Activated naive CD8-positive, alpha-beta T cell treated with anti-CD3 and anti-CD28 coated beads, Interleukin-2, amount 10 ng/mL, durations not matched to agents 7 days and 5 days (primary cell): ENCODE data around the gene LGI1. TPM values are rescaled to one million over a fixed set of nuclear protein-coding genes. Genes with fewer than 3 reads are reported as not detected.

Experiments used
- ATAC-seq: fragments of 150-1000 bp; cut with Tn5 transposase; one replicate; pipeline ENCODE4 v1.10.0; 2021; ENCODE audit warnings: low read depth, moderate library complexity
- POLR2A ChIA-PET: fragments of 350-600 bp; sonication (Branson Sonifier 250); formaldehyde crosslinking; loops from one replicate; lab custom pipeline; 2021; ENCODE audit warnings: antibody characterized with exemption; lab: Charles Lee
- DNase-seq: peaks from one replicate; pipeline ENCODE4 v3.0.0; 2021
- H3K27ac Mint-ChIP-seq: one replicate; pipeline ENCODE4 v1.8.0; 2022; ENCODE audit warnings: mild to moderate bottlenecking, mixed read lengths
- H3K27me3 Mint-ChIP-seq: one replicate; pipeline ENCODE4 v1.8.0; 2022; ENCODE audit warnings: mild to moderate bottlenecking, moderate library complexity, mixed read lengths
- H3K36me3 Mint-ChIP-seq: one replicate; pipeline ENCODE4 v1.8.0; 2021; ENCODE audit warnings: mild to moderate bottlenecking, mixed read lengths
- H3K4me1 Mint-ChIP-seq: one replicate; pipeline ENCODE4 v1.8.0; 2021; ENCODE audit warnings: mixed read lengths
- H3K4me3 Mint-ChIP-seq: one replicate; pipeline ENCODE4 v1.8.0; 2022; ENCODE audit warnings: mild to moderate bottlenecking, moderate library complexity, mixed read lengths
- H3K9me3 Mint-ChIP-seq: one replicate; pipeline ENCODE4 v1.8.0; 2021; ENCODE audit warnings: mixed read lengths
- total RNA-seq, 2 experiments: library from RNA; stranded (reverse); gene quantifications; one replicate each; pipeline ENCODE4 v1.2.3, GENCODE V29; 2021

The LGI1 gene
- total RNA-seq, 2 experiments from 2014 or later: not detected

DNA sequence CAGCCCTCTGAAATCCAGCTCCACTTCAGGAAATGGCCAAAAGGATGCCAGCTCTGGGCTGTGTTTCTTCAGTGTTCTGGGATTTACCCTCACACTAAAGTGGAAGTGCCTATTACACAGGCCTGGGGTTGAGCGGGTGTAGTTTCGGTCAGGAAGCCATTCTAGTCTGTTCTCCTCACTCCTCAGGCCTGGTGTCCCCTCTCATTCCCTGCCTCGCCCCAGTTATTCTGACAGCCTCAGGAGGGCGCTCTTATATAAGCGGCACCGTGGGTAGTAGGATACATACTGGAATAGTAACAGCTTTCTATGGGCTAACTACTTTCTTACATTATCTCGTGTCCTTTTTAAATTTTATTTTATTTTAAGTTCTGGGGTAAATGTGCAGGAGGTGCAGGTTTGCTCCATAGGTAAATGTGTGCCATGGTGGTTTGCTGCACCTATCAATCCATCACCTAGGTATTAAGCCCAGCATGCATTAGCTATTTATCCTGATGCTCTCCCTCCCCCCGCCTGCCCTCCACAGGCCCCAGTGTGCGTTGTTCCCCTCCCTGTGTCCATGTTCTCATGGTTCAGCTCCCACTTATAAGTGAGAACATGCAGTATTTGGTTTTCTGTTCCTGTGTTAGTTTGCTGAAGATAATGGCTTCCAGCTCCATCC lies 12.2 kb upstream of the LGI1 start:
- Mint-ChIP-seq H3K4me3 (no peak overlapping the region), H3K27ac (no peak overlapping the region), H3K36me3 (no peaks in the 10 kb centered on the region), H3K4me1 (peaks cover 2% of the 10 kb centered on the region), H3K27me3 (peaks cover 5% of the 10 kb centered on the region), H3K9me3 (no peaks in the 10 kb centered on the region)
- DNase-seq: no peak
- ATAC-seq: no peak
- POLR2A ChIA-PET: no interaction called here

DNA sequence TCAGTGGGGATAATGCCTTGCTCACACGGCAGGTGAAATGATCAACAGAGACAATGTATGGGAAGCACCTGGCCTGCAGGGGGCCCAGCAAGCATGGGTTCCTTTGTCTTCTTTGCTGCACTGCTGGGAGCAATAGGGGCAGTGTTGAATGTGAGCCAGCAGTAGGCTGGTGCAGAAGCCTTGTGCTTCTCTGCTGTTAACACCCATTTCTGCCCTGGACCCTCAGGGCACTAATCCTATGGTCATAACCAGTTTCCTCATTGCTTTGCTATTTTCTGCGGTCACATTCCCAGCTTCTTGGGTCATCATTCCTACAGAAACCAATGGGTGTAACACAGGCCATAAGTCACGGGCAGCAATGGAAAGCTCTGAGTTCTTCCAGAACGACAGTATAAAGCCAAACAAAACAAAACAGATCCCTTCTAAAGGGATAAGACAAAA lies 10.9 kb upstream of the LGI1 start:
- peaks cover 2% of the 10 kb centered on the region for H3K4me1 Mint-ChIP-seq
- H3K27ac Mint-ChIP-seq: no peak overlapping the region
- POLR2A ChIA-PET: no interaction called here
- H3K27me3 Mint-ChIP-seq: peaks cover 8% of the 10 kb centered on the region
- H3K9me3 Mint-ChIP-seq: no peaks in the 10 kb centered on the region
- ATAC-seq (no peak), DNase-seq (no peak)
- H3K4me3 Mint-ChIP-seq: no peak overlapping the region
- no peaks in the 10 kb centered on the region for H3K36me3 Mint-ChIP-seq

DNA sequence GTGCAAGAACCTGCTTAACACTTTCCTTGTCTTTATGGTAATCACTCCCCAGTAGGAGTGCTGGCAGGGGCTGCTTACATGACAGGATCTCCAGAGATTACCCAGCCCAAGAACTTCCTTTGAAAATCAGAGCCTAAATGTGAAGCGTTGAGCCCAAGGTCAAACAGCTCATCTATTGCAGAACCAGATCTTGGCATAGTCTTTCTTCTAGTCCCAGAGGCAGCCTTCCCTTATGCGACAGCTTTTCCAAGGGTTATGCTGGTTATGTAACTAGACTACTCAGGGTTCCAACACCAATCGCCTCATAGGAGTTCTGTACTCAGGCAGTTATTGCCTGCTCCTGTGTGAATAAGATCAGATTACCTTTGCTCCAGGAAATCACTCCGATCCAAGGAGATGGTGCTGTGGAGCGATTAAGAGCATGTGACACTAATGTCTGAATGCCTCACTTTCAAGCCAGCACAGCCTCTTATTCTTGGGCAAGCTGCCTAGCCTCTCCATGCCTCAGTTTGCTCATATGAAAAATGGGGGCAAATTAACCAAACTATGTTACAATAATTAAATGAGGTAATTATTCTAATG lies 8.4 kb upstream of the LGI1 start:
- Mint-ChIP-seq H3K27ac (no peak overlapping the region), H3K4me3 (no peak overlapping the region), H3K36me3 (no peaks in the 10 kb centered on the region), H3K4me1 (no peaks in the 10 kb centered on the region), H3K27me3 (peaks cover 8% of the 10 kb centered on the region), H3K9me3 (no peaks in the 10 kb centered on the region)
- ATAC-seq (no peak), DNase-seq (no peak)
- POLR2A ChIA-PET: no interaction called here

DNA sequence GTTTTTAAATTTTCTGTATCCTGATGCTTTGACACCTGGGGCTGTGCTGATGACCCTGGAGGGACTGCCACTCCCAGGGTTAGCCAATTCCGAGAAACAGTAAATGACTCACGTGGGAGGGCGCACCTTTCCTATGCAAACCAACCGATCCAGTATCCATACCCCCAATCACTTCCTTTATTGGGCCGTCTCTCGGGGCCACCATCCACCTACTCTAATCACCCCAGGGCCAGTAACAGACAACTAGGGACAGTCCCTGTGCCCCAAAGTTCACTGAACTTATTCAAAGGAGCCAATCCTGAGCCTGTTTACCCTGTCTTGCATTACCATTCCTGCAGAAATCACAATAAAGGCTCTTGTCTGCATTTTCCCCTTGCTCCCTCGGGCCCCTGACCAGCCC lies 6.6 kb upstream of the LGI1 start:
- Mint-ChIP-seq H3K27me3 (peaks cover 8% of the 10 kb centered on the region), H3K9me3 (no peaks in the 10 kb centered on the region), H3K4me3 (no peak overlapping the region), H3K27ac (no peak overlapping the region), H3K36me3 (no peaks in the 10 kb centered on the region), H3K4me1 (no peaks in the 10 kb centered on the region)
- POLR2A ChIA-PET: no interaction called here
- no peak for ATAC-seq
- no peak for DNase-seq

DNA sequence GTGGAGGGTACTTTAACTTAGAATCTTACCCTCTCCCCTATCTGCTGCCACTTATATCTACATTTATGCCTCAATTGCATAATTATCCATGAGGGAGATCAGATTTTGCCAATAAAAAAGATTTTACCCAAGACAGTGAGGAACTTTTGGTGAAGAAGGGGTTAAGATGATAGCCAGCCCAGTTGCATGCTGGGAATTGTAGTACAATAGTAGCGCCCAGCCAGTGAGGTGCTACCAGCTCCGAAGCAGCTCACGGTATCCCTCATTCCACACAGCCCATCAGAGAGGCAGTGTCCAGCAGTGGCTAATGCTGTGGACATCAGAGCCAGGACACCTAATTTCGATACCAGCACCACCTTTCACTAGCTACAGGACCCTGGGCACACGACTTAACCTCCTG lies 5.9 kb upstream of the LGI1 start:
- POLR2A ChIA-PET: no interaction called here
- Mint-ChIP-seq H3K4me1 (no peaks in the 10 kb centered on the region), H3K36me3 (no peaks in the 10 kb centered on the region), H3K27ac (no peak overlapping the region), H3K27me3 (peaks cover 11% of the 10 kb centered on the region), H3K9me3 (no peaks in the 10 kb centered on the region), H3K4me3 (no peak overlapping the region)
- no peak for DNase-seq
- ATAC-seq: no peak

DNA sequence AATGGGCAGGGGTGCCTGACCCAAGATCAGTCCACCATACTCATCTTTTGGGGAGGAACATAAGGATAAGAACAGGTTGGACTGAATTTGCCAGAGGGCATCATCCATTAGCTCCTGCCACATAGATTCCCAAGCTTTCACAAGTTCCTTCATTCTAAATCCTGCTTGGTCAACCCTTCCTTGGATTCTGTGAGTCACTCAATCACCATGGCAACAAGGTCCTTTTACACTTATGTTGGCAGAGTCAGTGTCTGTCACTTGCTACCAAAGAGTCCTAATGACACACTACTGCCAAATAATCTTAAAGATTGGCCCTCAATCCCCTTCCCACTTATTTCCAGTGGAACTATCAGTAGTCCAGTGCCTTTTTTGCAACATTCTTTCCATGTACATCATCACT lies 5.0 kb upstream of the LGI1 start:
- no peak overlapping the region for H3K4me3 Mint-ChIP-seq
- POLR2A ChIA-PET: no interaction called here
- ATAC-seq (no peak), DNase-seq (no peak)
- no peaks in the 10 kb centered on the region for H3K4me1 Mint-ChIP-seq
- no peaks in the 10 kb centered on the region for H3K36me3 Mint-ChIP-seq
- no peaks in the 10 kb centered on the region for H3K9me3 Mint-ChIP-seq
- H3K27me3 Mint-ChIP-seq: peaks cover 18% of the 10 kb centered on the region
- no peak overlapping the region for H3K27ac Mint-ChIP-seq

DNA sequence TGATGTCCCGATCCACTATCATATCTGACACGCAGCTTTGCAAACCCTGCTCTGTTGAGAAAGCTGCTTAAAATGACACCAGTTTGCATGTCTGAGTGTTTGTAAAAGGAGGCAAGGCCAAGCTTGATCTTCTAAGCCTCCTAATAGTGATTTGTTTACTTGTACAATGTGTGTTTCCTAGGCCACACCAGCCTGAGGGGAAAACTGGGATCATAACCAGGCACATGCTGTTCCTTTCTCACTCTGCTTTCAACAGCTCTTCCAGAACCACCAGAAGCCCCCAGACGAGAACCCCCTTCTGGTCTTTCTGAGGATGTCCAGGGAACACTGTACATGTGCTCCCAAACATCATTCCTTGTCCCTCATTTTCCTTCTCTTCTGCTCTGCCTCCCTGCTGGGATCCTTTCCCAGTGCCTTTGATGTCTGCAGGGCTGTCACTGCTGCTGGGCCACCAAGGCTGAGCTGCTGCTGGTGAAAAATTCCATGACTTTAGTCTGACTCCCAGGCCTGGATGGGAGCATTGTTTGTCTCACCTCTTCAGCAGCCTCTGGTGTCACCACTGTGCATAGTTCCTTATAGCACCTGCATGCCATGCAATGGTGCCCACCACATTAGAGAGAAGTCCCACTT lies 4.0 kb upstream of the LGI1 start:
- POLR2A ChIA-PET: no interaction called here

DNA sequence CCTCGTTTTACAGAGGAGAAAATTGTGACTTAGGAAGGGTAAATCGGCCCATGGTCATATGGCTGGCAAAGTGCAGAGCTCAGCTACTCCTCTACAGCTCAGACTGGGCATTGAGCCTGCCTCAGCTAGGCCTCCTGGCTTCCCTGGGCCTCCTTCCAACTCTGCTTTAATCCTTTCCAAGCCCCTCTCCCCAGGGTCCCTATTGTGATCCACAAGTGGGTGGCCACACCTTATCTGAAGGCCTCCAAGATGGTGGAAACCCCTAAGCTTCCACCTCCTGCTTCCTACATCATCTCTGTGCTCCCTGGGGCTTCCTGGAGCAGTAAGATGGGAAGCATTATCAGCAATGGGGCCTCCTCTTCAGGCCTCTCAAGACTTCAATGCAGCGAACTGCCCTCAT lies 3.0 kb upstream of the LGI1 start:
- no peak for ATAC-seq
- no peaks in the 10 kb centered on the region for H3K4me1 Mint-ChIP-seq
- H3K36me3 Mint-ChIP-seq: no peaks in the 10 kb centered on the region
- peaks cover 38% of the 10 kb centered on the region for H3K27me3 Mint-ChIP-seq
- no peaks in the 10 kb centered on the region for H3K9me3 Mint-ChIP-seq
- DNase-seq: no peak
- H3K27ac Mint-ChIP-seq: no peak overlapping the region
- POLR2A ChIA-PET: no interaction called here
- H3K4me3 Mint-ChIP-seq: no peak overlapping the region

More for the DNA sequence above, 4.0 kb upstream of the LGI1 start:
- ATAC-seq (no peak), DNase-seq (no peak)
- Mint-ChIP-seq H3K4me1 (no peaks in the 10 kb centered on the region), H3K4me3 (no peak overlapping the region), H3K27me3 (peaks cover 28% of the 10 kb centered on the region), H3K36me3 (no peaks in the 10 kb centered on the region), H3K27ac (no peak overlapping the region), H3K9me3 (no peaks in the 10 kb centered on the region)

DNA sequence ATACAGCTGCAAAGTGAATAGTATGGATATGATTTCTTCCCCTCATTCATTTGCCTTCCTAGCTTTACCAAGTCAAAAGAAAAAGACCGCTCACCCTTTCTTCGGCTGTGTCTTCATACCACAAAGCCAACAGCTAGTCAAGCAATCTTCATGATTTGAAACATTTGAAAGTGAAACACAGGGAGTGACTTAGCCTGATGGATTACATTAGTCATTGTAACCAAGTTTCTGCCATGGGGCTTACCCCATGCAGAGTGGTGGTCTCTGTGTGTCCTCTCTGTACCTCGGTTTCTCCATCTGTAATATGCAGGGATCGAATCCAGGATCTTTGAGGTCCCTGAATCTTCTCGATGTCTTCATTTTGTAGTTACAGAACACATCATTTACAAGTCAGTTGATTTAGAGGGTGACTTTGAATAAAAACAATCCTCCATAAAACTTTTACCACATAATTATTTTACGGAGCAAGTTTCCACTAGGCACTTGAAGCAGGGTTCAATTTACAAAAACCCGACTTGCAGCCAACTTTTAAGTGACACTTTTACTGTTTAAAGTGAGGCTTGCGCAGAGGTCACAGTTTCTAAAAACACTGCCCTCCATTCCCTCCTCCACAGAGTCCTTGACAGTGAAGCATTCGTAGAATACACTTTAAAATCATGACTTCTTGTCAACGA lies 2.2 kb upstream of the LGI1 start:
- Mint-ChIP-seq H3K9me3 (no peaks in the 10 kb centered on the region), H3K4me1 (no peaks in the 10 kb centered on the region), H3K4me3 (no peak overlapping the region), H3K27ac (no peak overlapping the region), H3K36me3 (no peaks in the 10 kb centered on the region), H3K27me3 (peaks cover 38% of the 10 kb centered on the region)
- POLR2A ChIA-PET: no interaction called here
- ATAC-seq (no peak), DNase-seq (no peak)

DNA sequence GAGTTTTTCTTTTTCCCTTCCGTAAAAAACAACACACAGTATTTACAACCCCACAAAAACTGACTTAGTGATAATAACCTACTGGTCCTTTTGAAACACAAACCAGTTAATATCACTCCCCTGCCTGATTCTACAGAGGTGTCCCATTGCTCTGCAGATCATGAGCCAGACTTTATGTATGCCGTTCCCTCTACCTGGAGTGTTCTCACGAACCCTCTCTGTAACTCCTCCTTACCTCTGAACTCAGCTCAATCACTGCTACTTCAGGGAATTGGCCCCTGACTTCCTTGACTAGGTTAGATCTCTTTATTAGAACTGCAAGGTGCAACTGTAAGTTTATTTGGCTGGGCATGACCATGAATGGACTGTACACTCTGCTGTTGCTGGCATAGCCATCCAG lies 1.6 kb upstream of the LGI1 start:
- POLR2A ChIA-PET: no interaction called here
- no peak for DNase-seq
- ATAC-seq: no peak
- Mint-ChIP-seq H3K36me3 (no peaks in the 10 kb centered on the region), H3K27ac (no peak overlapping the region), H3K4me1 (no peaks in the 10 kb centered on the region), H3K9me3 (no peaks in the 10 kb centered on the region), H3K27me3 (peaks cover 39% of the 10 kb centered on the region), H3K4me3 (no peak overlapping the region)

DNA sequence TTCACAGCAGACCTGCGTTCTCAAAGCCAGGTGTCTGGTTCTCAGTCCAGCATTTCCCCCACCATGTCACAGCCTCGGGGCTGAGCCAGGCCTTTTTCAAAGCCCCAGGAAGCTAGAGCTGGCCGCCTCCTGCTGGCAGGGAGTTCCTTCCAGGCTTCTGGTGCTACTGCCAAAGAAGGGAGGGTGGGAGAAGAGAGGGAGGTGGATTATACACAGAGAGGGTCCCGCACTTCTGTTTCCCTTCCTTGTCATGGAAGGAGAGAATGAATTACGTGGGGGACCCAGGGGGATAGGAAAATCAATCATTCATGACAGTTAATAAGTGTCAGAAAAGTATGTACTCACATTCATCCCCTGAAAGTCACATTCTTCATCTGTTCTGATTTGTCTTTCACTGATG lies 600 bp upstream of the LGI1 start:
- Mint-ChIP-seq H3K4me3 (no peak overlapping the region), H3K4me1 (no peaks in the 10 kb centered on the region), H3K36me3 (no peaks in the 10 kb centered on the region), H3K9me3 (no peaks in the 10 kb centered on the region), H3K27ac (no peak overlapping the region), H3K27me3 (peaks cover 45% of the 10 kb centered on the region)
- DNase-seq (no peak), ATAC-seq (no peak)
- POLR2A ChIA-PET: no interaction called here

DNA sequence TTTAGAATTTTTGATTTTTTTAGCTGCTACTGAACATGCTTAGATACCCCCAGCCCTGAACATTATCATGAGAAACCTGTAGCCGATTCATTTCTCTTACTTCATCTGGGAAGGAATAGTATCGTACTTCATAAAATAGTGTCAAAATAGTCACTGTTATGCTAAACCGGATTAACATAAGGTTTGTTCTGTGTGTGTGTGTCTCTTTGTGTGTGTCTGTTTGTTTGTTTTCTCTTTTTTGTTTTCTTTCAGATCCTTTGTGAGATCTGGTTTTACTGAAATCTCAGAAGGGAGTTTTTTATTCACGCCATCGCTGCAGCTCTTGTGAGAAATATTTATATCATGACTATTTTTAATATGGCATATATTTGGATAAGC lies 761 bp downstream of the LGI1 start:
- Mint-ChIP-seq H3K4me3 (no peak overlapping the region), H3K27ac (no peak overlapping the region), H3K4me1 (no peaks in the 10 kb centered on the region), H3K27me3 (peaks cover 50% of the 10 kb centered on the region), H3K36me3 (no peaks in the 10 kb centered on the region), H3K9me3 (no peaks in the 10 kb centered on the region)
- ATAC-seq: no peak
- POLR2A ChIA-PET: no interaction called here
- no peak for DNase-seq

DNA sequence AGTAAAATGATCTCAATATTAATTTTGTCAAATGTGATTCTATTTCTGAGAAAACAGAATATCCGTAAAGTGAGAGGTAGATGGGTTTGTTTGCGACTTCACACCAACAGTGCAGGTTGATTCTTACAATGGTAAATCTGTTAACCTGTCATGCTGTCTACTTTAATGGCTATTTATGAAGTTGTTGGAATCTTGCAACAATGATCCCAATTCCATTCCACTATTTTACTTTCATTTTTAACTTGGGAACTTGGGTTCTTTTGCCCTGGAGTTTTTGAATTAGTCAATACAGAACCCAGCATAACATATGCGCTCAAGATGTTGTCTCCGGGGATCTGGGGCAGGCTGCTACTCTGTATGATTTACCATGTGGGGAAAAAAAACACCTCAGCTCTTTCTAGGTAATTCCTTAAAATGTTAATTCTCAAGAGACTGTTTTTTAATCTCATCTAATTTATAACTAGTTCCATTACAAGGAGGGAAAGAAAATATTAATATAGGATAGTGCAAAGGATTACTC lies 1.2 kb downstream of the LGI1 start:
- H3K27me3 Mint-ChIP-seq: peaks cover 54% of the 10 kb centered on the region
- H3K9me3 Mint-ChIP-seq: no peaks in the 10 kb centered on the region
- no peak overlapping the region for H3K4me3 Mint-ChIP-seq
- POLR2A ChIA-PET: no interaction called here
- no peak for ATAC-seq
- no peaks in the 10 kb centered on the region for H3K4me1 Mint-ChIP-seq
- no peaks in the 10 kb centered on the region for H3K36me3 Mint-ChIP-seq
- H3K27ac Mint-ChIP-seq: no peak overlapping the region
- no peak for DNase-seq

DNA sequence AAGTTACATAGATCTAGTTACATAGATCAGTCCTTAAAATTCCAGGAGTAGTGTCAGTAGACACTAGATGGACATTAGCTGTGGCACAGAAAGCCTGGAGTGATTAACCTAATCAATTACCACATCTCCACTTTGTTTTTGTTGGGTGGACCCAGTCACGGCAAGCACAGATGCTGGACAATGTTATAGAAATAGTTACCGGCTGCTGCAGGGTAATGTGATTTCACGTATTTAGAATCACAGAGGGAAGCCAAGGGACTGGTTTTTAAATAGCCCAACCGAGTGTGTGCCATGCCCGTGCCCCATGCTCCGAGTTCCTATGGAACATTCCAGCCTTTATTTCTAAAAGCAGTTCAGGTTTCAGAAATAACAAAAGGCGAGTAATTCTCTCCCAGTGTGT lies 2.8 kb downstream of the LGI1 start:
- POLR2A ChIA-PET: no interaction called here
- Mint-ChIP-seq H3K27me3 (peaks cover 54% of the 10 kb centered on the region), H3K9me3 (no peaks in the 10 kb centered on the region), H3K4me1 (no peaks in the 10 kb centered on the region), H3K4me3 (no peak overlapping the region), H3K27ac (no peak overlapping the region), H3K36me3 (no peaks in the 10 kb centered on the region)
- DNase-seq (no peak), ATAC-seq (no peak)
